Bone marrow (tissue), 2 donors: ENCODE results near the gene FOXP1.

Experiments used
- DNase-seq, 2 donors: peaks; one replicate each; lab custom pipeline; 2025; lab: John Stamatoyannopoulos, UW

The FOXP1 gene

DNA sequence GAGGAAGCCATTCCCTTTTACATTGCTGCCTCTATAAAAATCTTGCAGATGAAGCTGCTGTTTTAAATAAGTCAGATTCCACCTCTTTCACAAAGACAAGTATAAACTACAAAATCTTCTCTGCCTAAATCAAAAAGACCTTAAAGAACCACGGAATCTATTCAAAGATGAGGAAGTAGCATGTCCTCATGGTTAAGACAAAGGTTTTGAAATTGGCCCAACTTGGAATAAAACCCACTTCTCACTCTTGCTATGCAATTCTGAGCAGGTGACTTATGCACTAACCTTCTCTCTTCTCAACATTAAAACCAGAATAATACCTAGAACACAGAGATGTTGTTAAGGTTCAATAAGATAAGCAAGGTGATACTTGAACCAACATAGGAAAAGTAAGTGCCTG, 97.6 kb downstream of the FOXP1 start:
- DNase-seq, result no peak

DNA sequence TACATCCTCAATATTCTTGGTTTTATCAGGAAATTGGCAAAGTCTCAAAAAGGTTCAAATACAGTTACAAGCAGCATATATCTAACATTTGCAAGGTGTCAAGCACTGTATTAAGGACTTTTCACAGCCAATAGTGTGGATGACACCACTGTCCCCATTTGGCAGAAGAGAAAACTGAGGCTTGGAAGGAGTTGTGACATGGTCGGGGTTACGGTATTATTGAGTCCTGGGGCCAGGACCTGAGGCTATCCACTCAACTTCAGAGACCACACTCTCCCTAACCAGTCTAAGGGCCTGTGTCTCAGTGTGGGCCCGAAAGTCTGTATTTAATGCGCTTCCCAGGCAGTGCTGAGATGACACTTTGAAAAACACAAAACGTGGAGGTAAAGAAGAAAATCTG, 99.1 kb downstream of the FOXP1 start:
- DNase-seq, result no peak

DNA sequence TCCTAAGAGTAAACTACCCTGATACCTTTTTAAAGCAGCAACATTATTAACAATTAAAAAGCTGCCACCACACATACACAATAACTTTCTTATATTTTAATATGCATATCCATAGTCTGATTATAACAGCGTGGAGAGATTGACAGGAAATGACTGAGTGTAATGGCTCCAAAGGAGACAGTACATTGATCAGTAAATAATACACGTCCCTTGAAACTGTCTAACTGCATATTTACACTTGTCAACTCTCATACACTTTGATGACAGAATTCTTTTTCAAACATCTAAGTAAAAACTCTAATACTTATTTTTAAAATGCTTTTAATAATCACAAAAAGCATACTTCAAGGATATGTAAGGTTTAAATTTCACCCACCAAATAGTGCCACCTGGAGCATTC, 99.5 kb downstream of the FOXP1 start:
- no peak for DNase-seq

DNA sequence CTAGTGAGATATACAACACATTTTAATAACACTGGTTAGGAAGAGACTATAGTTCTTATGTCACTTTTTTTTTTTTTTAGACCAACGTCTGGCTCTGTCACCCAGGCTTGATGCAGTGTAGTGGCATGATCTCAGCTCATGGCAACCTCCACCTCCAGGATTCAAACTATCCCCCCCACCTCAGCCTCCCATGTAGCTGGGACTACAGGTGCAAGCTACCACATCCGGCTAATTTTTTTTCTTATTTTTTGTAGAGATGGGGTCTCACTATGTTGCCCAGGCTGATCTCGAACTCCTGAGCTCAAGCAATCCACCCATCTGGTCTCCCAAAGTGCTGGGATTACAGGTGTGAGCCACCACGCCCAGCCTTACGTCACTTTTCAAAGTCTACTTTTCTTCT, 100.8 kb downstream of the FOXP1 start:
- DNase-seq, result no peak

DNA sequence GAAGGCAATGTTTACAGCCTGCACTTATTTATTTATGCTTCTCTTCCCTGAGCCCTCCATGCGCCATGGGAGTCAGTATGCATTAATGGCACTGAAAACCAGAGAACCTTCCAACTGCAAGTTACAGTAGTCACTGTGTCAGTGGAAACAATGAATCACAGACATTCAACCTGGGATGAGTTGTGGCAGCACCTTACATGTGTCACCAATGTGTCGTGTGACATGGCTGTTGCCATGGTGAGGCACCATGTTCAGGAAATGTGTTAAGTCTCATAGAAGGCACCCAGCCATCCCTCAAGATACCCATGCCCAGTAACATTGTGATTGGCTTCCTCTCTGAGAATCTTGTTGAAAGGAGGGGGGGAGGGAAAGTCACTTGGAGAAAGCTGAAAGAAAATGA, 105.0 kb downstream of the FOXP1 start:
- no peak for DNase-seq

GRCh38 chr3:71476950-71477349, 106.6 kb downstream of the FOXP1 start:
- DNase-seq, result no peak

GRCh38 chr3:71469138-71469435, 114.4 kb downstream of the FOXP1 start:
- no peak for DNase-seq

- no peak for DNase-seq
Observed at GRCh38 chr3:71468311-71469137, 115.0 kb downstream of the FOXP1 start.

DNA sequence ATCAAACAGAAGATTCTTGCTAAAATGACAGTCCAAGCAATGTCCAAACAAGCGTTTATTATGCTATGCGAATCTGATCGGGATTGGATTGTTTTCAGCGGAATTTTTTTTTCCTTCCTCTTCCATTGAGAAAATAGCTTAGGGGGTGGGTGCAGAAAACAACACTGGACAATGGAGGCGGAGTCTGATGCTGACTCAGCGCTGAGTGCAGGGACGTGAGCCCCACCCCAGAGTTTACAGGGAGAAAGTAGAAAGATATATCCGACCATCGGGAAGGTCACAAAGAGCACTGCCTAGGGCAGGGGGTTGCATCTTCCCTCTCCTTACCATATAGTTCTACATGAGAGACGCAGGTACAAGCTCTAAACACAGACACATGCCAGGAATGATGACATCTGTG, 117.0 kb downstream of the FOXP1 start:
- DNase-seq, result no peak

- DNase-seq, result no peak
Observed at GRCh38 chr3:71465371-71466036, 118.0 kb downstream of the FOXP1 start.

DNA sequence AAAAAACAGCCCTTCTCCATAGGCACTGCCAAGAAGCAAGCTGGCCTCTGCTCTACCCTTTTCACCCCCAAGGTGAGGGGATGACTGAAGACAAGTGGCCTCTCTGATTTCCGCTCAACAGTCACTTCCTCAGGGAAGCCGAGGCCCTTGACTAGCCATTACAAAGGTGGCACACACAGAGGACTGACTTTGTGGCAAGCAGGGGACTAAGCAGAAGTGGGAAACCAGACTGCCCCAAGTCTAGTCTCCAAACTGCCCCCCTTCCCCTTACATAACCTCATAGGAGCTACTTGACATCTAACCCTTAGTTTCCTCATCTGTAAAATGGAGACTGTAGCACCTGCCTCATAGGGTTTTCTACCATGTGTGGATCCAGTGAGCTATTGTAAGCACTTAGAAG, 118.9 kb downstream of the FOXP1 start:
- no peak for DNase-seq

DNA sequence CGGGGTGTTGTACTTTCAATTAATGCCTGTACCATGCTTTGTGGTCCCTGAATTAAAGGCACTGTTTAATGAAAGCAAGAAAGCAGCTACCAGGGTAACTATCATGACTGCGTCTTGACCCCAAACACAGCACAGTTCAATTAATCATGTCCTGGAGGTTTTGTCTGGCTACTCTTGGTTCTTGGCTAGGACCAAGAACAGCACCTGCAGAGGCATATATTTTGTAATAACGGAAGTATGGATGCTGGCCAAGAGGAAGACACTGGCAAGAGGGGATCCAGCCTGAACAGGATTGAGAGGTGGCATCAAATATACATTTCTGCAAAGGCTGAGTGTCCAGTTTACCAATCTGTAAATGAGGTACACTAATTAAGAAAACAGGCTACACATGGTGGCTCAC, 119.9 kb downstream of the FOXP1 start:
- DNase-seq, result no peak

DNA sequence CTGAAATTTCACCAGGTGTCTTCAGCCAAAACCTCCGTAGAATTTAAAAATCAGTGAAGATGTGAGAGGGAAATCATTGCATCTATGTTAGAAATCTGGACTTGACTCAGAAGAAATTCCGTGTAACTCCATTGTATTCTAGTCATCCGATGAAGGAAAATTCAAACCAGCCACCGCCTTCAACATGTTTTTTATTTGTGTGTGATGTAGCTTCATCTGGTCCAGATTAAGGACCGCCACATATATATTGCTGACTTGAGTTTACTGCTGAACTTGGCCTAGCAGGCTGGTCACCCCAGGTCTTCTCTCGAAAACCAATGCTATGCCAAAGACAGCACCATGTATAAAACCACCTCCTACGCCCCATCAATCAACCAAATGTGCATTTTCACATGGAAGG, 120.9 kb downstream of the FOXP1 start:
- no peak for DNase-seq

DNA sequence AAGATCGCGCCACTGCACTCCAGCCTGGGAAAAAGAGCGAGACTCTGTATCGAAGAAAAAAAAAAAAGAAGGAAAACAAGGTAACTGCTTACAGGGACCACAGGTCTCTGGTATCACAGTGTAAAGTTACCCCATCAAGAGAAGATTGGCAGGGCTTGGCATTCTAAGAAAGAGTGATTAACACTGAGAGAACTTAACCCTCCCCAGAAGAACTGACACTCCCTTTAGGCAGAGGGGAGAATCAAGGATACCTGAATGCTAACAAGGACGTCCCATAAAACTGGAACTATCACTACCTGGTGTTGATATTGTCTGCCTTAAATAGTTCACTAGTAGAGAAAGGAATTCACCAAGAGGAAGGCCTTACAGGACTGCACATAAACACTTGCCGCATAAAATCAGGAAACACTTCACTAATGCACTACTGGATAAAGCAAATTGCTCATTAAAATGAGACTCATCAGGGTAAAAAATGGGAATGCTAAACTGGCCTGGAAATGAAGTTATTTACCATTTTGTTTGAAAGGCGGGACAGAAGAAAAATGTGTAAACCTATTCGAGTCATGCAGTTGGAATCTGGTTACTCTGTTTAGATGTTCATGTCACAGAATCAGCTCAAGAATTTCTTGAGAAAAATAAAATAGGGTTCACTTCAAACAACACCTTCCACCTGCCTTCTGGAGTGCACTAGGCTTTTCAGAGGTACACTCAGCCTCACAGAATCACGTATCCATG, 121.6 kb downstream of the FOXP1 start:
- DNase-seq, result no peak

DNA sequence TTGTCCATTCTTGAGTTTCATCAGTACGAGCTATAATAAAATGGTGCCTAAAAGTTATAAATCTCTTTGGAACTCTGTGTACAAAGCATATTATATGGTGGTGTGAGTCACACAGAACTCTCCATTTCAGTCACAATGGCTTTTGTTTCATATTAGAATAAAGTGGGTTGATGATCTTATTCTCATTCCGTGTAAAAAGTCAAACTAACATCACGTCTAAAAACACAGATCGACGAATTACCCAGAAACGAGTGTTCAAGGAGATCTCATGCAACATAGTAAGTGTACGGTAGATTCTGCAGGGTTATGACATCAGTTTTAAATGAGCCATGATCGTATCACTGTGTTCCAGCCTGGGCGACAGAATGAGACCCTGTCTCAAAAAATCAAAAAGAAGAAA, 122.4 kb downstream of the FOXP1 start:
- DNase-seq, result no peak

GRCh38 chr3:71458895-71459294, 124.6 kb downstream of the FOXP1 start:
- no peak for DNase-seq

DNA sequence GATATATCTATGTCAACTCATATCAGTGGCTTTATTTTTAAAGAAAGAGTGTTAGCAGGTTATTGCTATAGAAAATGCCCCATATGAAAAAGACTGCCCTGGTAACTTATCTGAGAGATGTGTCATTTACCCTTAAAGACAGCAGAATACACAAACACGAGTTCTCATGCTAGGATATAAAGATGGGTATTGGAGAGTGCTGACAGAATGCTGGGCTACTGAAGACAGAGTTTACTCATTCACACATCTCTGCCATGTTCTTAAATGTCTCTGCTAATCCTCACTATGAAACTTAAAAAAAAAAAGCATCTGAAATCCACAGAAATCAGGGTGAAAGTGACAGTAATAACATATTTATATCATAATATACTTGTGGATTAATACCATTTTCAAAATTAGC, 126.7 kb downstream of the FOXP1 start:
- no peak for DNase-seq

DNA sequence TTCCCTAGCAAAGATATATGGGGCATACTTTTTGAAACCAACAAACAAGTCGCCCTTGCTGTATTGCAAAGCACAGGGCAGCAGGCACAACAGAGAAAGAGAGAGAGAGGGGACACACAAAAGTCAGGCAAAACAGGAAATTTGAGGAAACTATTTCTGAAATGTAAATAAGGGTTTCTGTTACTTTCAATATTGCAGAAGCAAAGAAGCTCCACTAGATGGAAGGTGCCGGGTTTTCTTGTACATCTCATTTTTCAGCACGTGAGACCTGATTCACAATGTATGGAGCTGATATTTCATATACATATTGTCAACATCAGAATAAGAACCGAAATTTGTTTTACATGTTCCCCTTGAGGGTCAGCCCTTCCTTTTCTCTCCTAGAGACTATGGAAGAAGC, 127.4 kb downstream of the FOXP1 start:
- DNase-seq, result peak in 1 of 2 donors; percentile 71

DNA sequence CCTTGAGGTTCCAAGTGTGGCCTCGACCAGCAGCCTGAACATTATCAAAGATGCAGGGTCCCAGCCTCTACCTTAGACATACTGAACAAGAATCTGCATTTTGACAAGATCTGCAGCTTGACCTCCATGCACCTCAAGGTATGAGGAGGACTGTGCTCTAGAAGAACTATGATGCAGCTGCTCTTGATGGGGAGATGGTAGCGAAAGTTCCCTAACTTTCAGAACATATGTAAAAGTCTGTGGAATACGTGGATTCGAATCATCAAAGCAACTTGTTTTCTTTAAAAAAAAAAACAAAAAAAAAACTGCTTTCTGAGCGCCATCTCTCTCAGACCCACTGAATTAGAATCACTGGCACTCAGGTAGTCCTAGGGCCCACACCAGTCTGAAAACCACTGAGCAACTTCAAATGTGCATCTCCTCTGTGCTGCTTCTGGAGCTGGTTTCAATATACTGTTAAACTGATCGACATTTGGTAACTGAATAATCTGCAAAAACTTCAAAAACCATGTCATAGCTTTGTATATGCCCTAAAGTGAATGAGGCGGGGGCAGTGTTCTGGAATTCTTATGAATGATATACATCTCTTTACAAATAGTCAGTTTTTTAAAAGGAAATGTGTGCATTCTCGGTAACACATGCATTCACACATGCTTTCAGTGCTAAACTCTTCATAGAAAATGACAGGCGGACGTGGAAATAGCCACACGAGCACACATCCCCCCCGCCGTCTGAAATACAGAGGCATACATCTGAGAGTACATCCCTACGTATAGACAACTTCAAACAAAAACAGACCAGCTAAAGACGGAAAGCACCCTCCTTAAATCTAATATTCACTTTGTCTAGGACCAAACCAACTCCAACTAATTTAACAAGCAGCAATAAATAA, 128.8 kb downstream of the FOXP1 start:
- no peak for DNase-seq

DNA sequence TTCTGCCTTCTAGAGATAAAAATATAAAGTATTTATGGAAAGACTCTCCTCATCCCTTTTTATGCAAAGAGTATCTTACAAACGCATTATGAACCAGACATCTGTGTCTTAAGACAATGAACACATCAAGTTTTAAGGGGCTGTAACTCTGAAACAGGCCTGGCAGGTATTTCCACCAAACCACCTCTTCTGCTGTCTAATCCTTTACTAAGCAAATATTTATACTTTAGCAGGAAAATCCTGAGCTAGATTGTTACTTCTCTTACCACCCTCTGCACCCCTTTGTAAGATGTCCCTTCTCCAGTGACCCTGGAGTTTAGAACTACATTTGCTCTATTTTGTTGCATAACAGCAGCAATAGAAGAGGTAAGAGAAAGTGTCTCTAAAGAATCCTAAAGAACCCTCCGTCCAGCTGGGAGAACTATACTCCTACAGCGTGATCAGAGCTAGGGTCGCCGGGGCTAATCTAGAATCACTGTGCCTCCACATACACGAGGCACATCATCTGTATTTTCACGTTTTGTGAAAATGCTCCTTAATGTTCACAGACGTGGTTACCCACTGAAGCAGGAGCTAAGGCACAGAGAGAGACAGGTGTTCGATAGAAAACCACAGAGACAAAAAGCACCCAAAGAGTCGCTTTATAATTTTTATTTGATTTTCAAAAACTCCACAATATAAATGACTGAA, 129.6 kb downstream of the FOXP1 start:
- no peak for DNase-seq

GRCh38 chr3:71453319-71453718, 130.2 kb downstream of the FOXP1 start:
- no peak for DNase-seq

DNA sequence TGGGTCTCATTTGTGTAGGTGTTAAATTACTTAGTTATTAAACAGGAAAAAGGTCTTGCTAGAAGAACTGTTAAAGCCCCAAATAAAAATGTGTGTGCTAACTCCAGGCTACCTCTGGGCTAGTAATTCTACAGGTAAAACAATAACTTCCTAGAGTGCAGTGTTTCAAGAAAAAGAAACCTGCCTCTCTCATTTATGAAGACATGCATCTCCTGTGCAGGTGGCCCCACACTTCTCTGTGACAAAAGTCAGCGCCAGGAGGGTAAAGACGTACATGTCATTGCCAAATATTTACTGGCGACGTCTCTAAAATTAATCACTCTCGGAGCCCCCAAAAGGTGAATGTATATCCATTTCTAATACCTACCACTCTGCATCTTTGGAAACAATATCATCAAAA, 131.7 kb downstream of the FOXP1 start:
- DNase-seq, result no peak
